ENCODE data around the gene TIMM13.
"Not testable (repeated sequence)": the region's sequence is repeated elsewhere in the genome, so short reads cannot be mapped to it uniquely, and the experiment has no call there.

The TIMM13 gene

GRCh38 chr19:2427429-2428320, at the start of gene TIMM13:
Gene TIMM13, minus strand, starts transcription at chr19:2427586. Its CDS starts 53 bp downstream, at chr19:2427533.
- DNase-seq = peak; percentile 95

- peak; percentile 79 for DNase-seq
These were observed 49.2 kb upstream of the TIMM13 start for GRCh38 chr19:2476451-2477140.

GRCh38 chr19:2475702-2476450, 48.5 kb upstream of the TIMM13 start, which contains the start of gene GADD45B:
Gene GADD45B, plus strand, starts transcription at chr19:2476127. Its CDS starts 232 bp downstream, at chr19:2476359.
- DNase-seq = peak; percentile 95

GRCh38 chr19:2475018-2475701, 47.8 kb upstream of the TIMM13 start:
- DNase-seq = peak; percentile 65

- peak; percentile 89 for DNase-seq
These were observed 47.0 kb upstream of the TIMM13 start for GRCh38 chr19:2474232-2475017.

GRCh38 chr19:2469915-2470200, 42.5 kb upstream of the TIMM13 start:
- DNase-seq = not testable (repeated sequence)

- no peak for DNase-seq
These were observed 41.9 kb upstream of the TIMM13 start for GRCh38 chr19:2469102-2469914.

GRCh38 chr19:2468596-2468995, 41.2 kb upstream of the TIMM13 start:
- DNase-seq = no peak

- no peak for DNase-seq
These were observed 37.0 kb upstream of the TIMM13 start for GRCh38 chr19:2464389-2464788.

GRCh38 chr19:2463694-2464093, 36.3 kb upstream of the TIMM13 start:
- not testable (repeated sequence) for DNase-seq

- DNase-seq = no peak
These were observed 35.4 kb upstream of the TIMM13 start for GRCh38 chr19:2462635-2463421.

- DNase-seq = peak; percentile 42
These were observed 34.6 kb upstream of the TIMM13 start for GRCh38 chr19:2461751-2462634.

GRCh38 chr19:2460245-2460644, 32.9 kb upstream of the TIMM13 start:
- no peak for DNase-seq

GRCh38 chr19:2458776-2459175, 31.4 kb upstream of the TIMM13 start:
- not testable (repeated sequence) for DNase-seq

- no peak for DNase-seq
These were observed 30.7 kb upstream of the TIMM13 start for GRCh38 chr19:2458054-2458453.

- no peak for DNase-seq
These were observed 30.1 kb upstream of the TIMM13 start for GRCh38 chr19:2457394-2458037.

- DNase-seq = no peak
These were observed 28.6 kb upstream of the TIMM13 start for GRCh38 chr19:2455851-2456570.

Measured in NK-92 treated with Interleukin-12 subunit alpha and Interleukin-12 subunit beta, amount 100 ng/mL, for 24 hours (cell line).